COLO668 (cell line): ENCODE measurements around the gene SLC9A5.
A peak's percentile ranks its signal among the peaks of the same experiment; 100 is the strongest.

Experiments used
- DNase-seq: peaks from one replicate; lab custom pipeline; 2025; ENCODE audit not compliant: unreplicated experiment; lab: John Stamatoyannopoulos, UW

SLC9A5 gene

GRCh38 chr16:67215706-67216105, 33.1 kb upstream of the SLC9A5 start:
- DNase-seq: no peak

GRCh38 chr16:67216612-67217490, 31.9 kb upstream of the SLC9A5 start:
- DNase-seq: no peak

- no peak for DNase-seq
Observed at GRCh38 chr16:67223992-67224391, 24.8 kb upstream of the SLC9A5 start.

- DNase-seq: no peak
Observed at GRCh38 chr16:67226295-67226803, 22.4 kb upstream of the SLC9A5 start.

GRCh38 chr16:67226804-67227566, 21.8 kb upstream of the SLC9A5 start, which contains the start of gene TMEM208:
Gene TMEM208 (plus strand): TSS chr16:67227130. CDS start chr16:67227219, 89 bp downstream.
- peak; percentile 98 for DNase-seq

- no peak for DNase-seq
Observed at GRCh38 chr16:67227567-67227921, 21.2 kb upstream of the SLC9A5 start.

GRCh38 chr16:67228034-67228785, 20.6 kb upstream of the SLC9A5 start:
- no peak for DNase-seq

- DNase-seq: no peak
Observed at GRCh38 chr16:67228905-67229304, 19.9 kb upstream of the SLC9A5 start.

GRCh38 chr16:67229906-67230808, 18.6 kb upstream of the SLC9A5 start:
- no peak for DNase-seq

GRCh38 chr16:67230809-67231660, 17.7 kb upstream of the SLC9A5 start:
- no peak for DNase-seq

GRCh38 chr16:67233596-67233995, 15.2 kb upstream of the SLC9A5 start:
- no peak for DNase-seq

- no peak for DNase-seq
Observed at GRCh38 chr16:67234180-67234597, 14.6 kb upstream of the SLC9A5 start.

- DNase-seq: no peak
Observed at GRCh38 chr16:67235816-67236562, 12.8 kb upstream of the SLC9A5 start.

GRCh38 chr16:67236563-67237395, 12.0 kb upstream of the SLC9A5 start:
- peak; percentile 53 for DNase-seq

GRCh38 chr16:67237396-67238277, 11.1 kb upstream of the SLC9A5 start:
- no peak for DNase-seq

GRCh38 chr16:67238278-67238575, 10.6 kb upstream of the SLC9A5 start:
- no peak for DNase-seq
